Vagina (tissue), 2 donors: ENCODE measurements around the gene CUX1.

ENCODE experiments used
- CTCF ChIP-seq, 3 experiments: fragments of 450-650 bp in 2 of 3; fragments of 200-600 bp in 1 of 3; sonication (generic) in 1 of 3; IDR thresholded peaks; one replicate each; pipeline ENCODE4 v1.5.1; 2017 to 2019; ENCODE audit warnings: antibody characterized with exemption in 3 of 3, mild to moderate bottlenecking in 2 of 3, moderate library complexity in 2 of 3
- POLR2A ChIP-seq, 2 donors: fragments of 450-650 bp; IDR thresholded peaks; one replicate each; pipeline ENCODE4 v1.6.1; 2017; ENCODE audit warnings: antibody characterized with exemption in 2 of 2, mild to moderate bottlenecking in 2 of 2, moderate library complexity in 2 of 2
- POLR2AphosphoS5 ChIP-seq, 2 donors: sonication (generic); formaldehyde crosslinking; IDR thresholded peaks; one replicate each; pipeline ENCODE4 v1.9.0; 2017; ENCODE audit warnings: antibody characterized with exemption in 2 of 2, mild to moderate bottlenecking in 2 of 2, low read depth in 1 of 2; ENCODE audit not compliant: insufficient read depth in 1 of 2

GRCh38 chr7:101869026-101869900 is 51.8 kb downstream of the CUX1 start:
- TF ChIP-seq CTCF (IDR thresholded peaks at IDR 0.05), result no peak
- no peak for TF ChIP-seq POLR2AphosphoS5 (IDR thresholded peaks at IDR 0.05; ENCODE audit: insufficient read depth in 1 of 2, low read depth in 1 of 2)
- no peak for TF ChIP-seq POLR2A (IDR thresholded peaks at IDR 0.05)
